SK-N-SH treated with all-trans-retinoic acid at 6 μM for 48 hours (cell line): ENCODE measurements around the gene WASHC4.

Experiments
- ATAC-seq: fragments of 200-7000 bp; cut with Tn5 transposase; 3 replicates; pipeline ENCODE4 v1.9.1; 2020; ENCODE audit warnings: mild to moderate bottlenecking, moderate library complexity
- ARNTL ChIP-seq: fragments of 450-650 bp; formaldehyde crosslinking; IDR thresholded peaks from 2 replicates; pipeline ENCODE4 v1.5.0; 2020; ENCODE audit warnings: low read depth, mild to moderate bottlenecking, moderate library complexity, borderline replicate concordance
- BACH2 ChIP-seq: fragments of 250-450 bp; sonication (Bioruptor Pico); IDR thresholded peaks from 2 replicates; pipeline ENCODE4 v1.9.0; 2021; ENCODE audit warnings: mild to moderate bottlenecking, borderline replicate concordance
- CSDC2 ChIP-seq: fragments of 250-450 bp; sonication (Bioruptor Pico); IDR thresholded peaks from 2 replicates; pipeline ENCODE4 v1.5.0; 2020; ENCODE audit warnings: mild to moderate bottlenecking, moderate library complexity
- ESRRG ChIP-seq: fragments of 250-450 bp; sonication (Bioruptor Pico); IDR thresholded peaks from 2 replicates; pipeline ENCODE4 v1.6.1; 2021; ENCODE audit warnings: mild to moderate bottlenecking
- GLIS3 ChIP-seq: fragments of 250-450 bp; sonication (Bioruptor Pico); IDR thresholded peaks from 2 replicates; pipeline ENCODE4 v1.5.0; 2020; ENCODE audit warnings: mild to moderate bottlenecking, moderate library complexity
- ISL1 ChIP-seq: fragments of 250-450 bp; sonication (Bioruptor Pico); IDR thresholded peaks from 2 replicates; pipeline ENCODE4 v2.1.2; 2022; ENCODE audit warnings: mild to moderate bottlenecking, moderate library complexity
- PATZ1 ChIP-seq: fragments of 250-450 bp; sonication (Bioruptor Pico); IDR thresholded peaks from 2 replicates; pipeline ENCODE4 v1.8.0; 2020; ENCODE audit warnings: mild to moderate bottlenecking, moderate library complexity, borderline replicate concordance
- RARB ChIP-seq: fragments of 250-450 bp; sonication (Bioruptor Pico); IDR thresholded peaks from 2 replicates; pipeline ENCODE4 v1.8.0; 2021; ENCODE audit warnings: mild to moderate bottlenecking, moderate library complexity
- TCF4 ChIP-seq: fragments of 250-450 bp; sonication (Bioruptor Pico); IDR thresholded peaks from 2 replicates; pipeline ENCODE4 v1.8.0; 2021; ENCODE audit warnings: mild to moderate bottlenecking, moderate library complexity, borderline replicate concordance
- TOX ChIP-seq: fragments of 250-450 bp; sonication (Bioruptor Pico); IDR thresholded peaks from 2 replicates; pipeline ENCODE4 v1.8.0; 2021; ENCODE audit warnings: mild to moderate bottlenecking, moderate library complexity, borderline replicate concordance
- TSHZ2 ChIP-seq: fragments of 250-450 bp; sonication (Bioruptor Pico); IDR thresholded peaks from 2 replicates; pipeline ENCODE4 v1.5.0; 2020; ENCODE audit warnings: mild to moderate bottlenecking, moderate library complexity
- ZC3H10 ChIP-seq: fragments of 250-450 bp; sonication (Bioruptor Pico); IDR thresholded peaks from 2 replicates; pipeline ENCODE4 v1.5.1; 2021; ENCODE audit warnings: mild to moderate bottlenecking, moderate library complexity
- ZFP3 ChIP-seq: fragments of 250-450 bp; sonication (Bioruptor Pico); IDR thresholded peaks from 2 replicates; pipeline ENCODE4 v1.5.0; 2020; ENCODE audit warnings: mild to moderate bottlenecking, moderate library complexity
- ZFP30 ChIP-seq: fragments of 450-650 bp; formaldehyde crosslinking; IDR thresholded peaks from 2 replicates; pipeline ENCODE4 v1.5.0; 2022; ENCODE audit warnings: mild to moderate bottlenecking, moderate library complexity
- ZNF70 ChIP-seq: fragments of 450-650 bp; formaldehyde crosslinking; IDR thresholded peaks from 2 replicates; pipeline ENCODE4 v1.5.0; 2020; ENCODE audit warnings: mild to moderate bottlenecking, moderate library complexity
- ZNF8 ChIP-seq: fragments of 450-650 bp; formaldehyde crosslinking; IDR thresholded peaks from 2 replicates; pipeline ENCODE4 v1.5.0; 2020; ENCODE audit warnings: mild to moderate bottlenecking, moderate library complexity
- TF ChIP-seq, protein P1 (sequence below): fragments of 250-450 bp; sonication (Bioruptor Pico); IDR thresholded peaks from 2 replicates; pipeline ENCODE4 v1.8.0; 2021; ENCODE audit warnings: low read depth, mild to moderate bottlenecking, moderate library complexity, borderline replicate concordance

WASHC4 gene

GRCh38 chr12:105069936-105070702 lies 37.4 kb upstream of the WASHC4 start:
- TF ChIP-seq ZFP3 (CRISPR knock-in tag): no peak
- no peak for ATAC-seq

DNA sequence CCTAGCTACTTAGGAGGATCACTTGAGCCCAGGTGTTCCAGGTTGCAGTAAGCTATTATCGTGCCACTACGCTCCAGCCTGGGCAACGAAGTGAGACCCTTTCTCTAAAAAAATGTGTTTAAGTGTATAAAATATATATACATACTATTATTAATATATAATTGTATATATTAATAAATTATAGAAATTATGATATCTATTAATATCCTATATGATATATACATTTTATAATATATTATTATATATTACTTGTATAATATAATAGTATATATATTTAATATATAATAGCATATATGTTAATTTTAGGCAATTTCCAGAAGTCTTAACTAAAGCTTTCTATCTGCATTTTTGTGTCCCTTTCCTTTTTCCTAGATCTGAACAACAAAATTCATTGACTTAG lies 35.5 kb upstream of the WASHC4 start:
- TF ChIP-seq RARB (CRISPR knock-in tag) (no peak), GLIS3 (CRISPR knock-in tag) (no peak), ZC3H10 (no peak), BACH2 (CRISPR knock-in tag) (no peak), ZFP30 (no peak), ZNF70 (no peak), TCF4 (no peak), TSHZ2 (CRISPR knock-in tag) (no peak), CSDC2 (CRISPR knock-in tag) (no peak), ZFP3 (CRISPR knock-in tag) (no peak)
- ATAC-seq: no peak

DNA sequence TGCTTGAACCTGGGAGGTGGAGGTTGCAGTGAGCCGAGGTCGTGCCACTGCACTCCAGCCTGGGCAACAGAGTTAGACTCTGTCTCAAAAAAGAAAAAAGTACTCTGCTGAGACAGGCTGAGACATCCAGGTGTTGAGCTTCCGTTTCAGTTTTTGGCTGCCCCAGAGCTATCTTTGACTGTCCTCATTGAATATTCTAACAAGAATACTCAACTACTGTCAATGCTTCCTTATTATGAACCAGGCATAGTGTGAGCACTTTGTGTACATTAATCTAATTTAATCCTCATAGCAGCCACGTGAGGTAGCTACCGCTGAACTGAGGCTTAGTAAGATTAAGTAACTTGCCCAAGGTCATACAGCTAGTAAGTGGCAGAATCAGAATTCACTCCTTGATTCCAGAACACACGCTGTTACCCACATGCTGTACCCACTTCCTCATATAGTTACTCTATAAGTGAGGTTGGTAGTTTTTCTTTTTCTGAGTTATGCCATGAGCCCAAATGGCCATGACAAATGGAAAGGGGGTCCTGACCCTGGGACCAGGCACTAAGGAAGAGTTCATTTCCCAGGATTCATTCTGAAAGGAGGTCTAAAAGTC lies 34.5 kb upstream of the WASHC4 start:
- TF ChIP-seq TCF4 (no peak), CSDC2 (CRISPR knock-in tag) (no peak), BACH2 (CRISPR knock-in tag) (no peak), TOX (CRISPR knock-in tag) (no peak), ESRRG (no peak), ISL1 (CRISPR knock-in tag) (no peak), ZC3H10 (no peak), PATZ1 (CRISPR knock-in tag) (no peak), ZNF70 (no peak), TSHZ2 (CRISPR knock-in tag) (no peak), GLIS3 (CRISPR knock-in tag) (no peak), RARB (CRISPR knock-in tag) (no peak), ZNF8 (CRISPR knock-in tag) (no peak)
- TF ChIP-seq, protein P1, sequence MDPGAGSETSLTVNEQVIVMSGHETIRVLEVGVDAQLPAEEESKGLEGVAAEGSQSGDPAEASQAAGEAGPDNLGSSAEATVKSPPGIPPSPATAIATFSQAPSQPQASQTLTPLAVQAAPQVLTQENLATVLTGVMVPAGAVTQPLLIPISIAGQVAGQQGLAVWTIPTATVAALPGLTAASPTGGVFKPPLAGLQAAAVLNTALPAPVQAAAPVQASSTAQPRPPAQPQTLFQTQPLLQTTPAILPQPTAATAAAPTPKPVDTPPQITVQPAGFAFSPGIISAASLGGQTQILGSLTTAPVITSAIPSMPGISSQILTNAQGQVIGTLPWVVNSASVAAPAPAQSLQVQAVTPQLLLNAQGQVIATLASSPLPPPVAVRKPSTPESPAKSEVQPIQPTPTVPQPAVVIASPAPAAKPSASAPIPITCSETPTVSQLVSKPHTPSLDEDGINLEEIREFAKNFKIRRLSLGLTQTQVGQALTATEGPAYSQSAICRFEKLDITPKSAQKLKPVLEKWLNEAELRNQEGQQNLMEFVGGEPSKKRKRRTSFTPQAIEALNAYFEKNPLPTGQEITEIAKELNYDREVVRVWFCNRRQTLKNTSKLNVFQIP (CRISPR knock-in tag): no peak
- ATAC-seq: no peak

DNA sequence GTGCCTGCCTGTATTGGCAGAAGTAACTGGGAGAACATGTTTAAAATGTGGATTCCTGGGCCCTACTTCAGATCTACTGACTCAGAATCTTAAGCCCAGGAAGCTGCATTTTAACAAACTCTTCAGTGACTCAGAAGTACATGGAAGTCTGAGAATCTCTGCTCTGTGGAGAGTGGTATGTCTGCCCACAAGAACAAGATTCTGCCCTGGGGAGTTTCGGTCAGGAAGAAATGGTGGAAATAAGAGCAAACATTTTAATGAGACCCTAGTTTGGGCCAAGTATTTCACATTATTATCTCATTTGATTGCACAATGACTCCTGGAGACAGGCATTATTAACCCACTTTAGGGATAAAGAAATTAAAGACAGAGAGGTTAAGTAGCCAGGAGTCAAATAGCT lies 31.4 kb upstream of the WASHC4 start:
- no peak for ATAC-seq
- no peak for TF ChIP-seq ARNTL
- TF ChIP-seq TOX (CRISPR knock-in tag): no peak
- no peak for TF ChIP-seq CSDC2 (CRISPR knock-in tag)
- no peak for TF ChIP-seq BACH2 (CRISPR knock-in tag)
- TF ChIP-seq ZC3H10: no peak
